ENCODE results near the gene TCF3.
"Not testable (repeated sequence)": the region's sequence is repeated elsewhere in the genome, so short reads cannot be mapped to it uniquely, and the experiment has no call there.

The TCF3 gene

DNA sequence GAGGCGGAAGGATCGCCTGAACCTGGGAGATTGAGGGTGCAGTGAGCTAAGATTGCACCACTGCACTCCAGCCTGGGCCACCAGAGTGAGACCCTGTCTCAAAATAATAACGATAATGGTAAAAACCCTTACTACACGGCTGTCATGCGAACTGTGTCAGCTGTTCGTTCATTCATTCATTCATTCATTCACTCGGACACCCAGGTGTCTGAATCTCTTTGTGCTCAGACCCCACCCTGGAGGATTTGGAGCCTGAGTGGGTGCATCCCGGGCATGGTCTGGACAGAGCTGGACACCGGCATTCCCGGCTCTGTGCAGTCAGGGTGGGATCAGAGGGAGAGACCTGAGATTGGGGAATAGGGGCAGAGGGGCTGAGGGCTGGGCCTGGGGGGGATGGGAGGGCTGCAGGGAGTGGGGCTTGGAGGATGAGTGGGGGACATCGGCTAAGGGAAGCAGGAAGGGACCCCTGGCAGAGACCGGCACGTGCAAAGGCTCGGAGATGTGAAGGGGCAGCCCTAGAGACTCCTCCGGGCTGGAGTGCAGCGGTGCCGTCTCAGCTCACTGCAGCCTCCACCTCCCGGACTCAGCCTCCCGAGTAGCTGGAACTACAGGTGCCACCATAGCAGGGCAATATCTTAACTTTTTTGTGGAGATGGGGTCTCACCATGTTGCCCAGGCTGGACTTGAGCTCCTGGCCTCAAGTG is 31.6 kb upstream of the TCF3 start:
- TF ChIP-seq JUND (IDR thresholded peaks at IDR 0.05; ENCODE audit: low read depth), result no peak
- in situ Hi-C loops (cut with HindIII; ENCODE audit: low pct_unique_long_range_greater_than_20kb, low sequenced_read_pairs), result no loop called here
- no peak for DNase-seq (ENCODE audit: low read depth in 1 of 2, low spot score in 1 of 2)

DNA sequence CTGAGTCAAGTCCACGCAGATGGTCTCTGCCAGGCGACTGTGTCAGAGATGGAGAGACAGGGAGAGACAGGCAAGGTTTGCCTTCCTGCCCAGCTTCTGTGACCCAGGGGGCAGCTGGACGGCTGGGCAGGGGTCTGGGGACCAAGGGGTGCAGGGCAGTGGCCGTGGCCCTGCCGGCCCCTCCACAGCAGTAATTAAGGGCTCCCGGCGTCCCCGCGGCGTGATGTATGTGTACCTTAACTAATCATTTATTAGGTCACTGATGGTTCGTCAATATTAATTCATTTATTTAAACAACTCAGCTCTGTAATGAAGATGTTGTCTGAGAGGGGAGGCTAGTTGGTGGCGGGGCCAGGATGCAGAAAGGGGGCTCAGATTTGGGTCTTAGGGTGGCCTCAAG is 28.6 kb upstream of the TCF3 start:
- no peak for DNase-seq (ENCODE audit: low read depth in 1 of 2, low spot score in 1 of 2)
- in situ Hi-C loops (cut with HindIII; ENCODE audit: low pct_unique_long_range_greater_than_20kb, low sequenced_read_pairs), result no loop called here
- TF ChIP-seq JUND (IDR thresholded peaks at IDR 0.05; ENCODE audit: low read depth), result no peak

DNA sequence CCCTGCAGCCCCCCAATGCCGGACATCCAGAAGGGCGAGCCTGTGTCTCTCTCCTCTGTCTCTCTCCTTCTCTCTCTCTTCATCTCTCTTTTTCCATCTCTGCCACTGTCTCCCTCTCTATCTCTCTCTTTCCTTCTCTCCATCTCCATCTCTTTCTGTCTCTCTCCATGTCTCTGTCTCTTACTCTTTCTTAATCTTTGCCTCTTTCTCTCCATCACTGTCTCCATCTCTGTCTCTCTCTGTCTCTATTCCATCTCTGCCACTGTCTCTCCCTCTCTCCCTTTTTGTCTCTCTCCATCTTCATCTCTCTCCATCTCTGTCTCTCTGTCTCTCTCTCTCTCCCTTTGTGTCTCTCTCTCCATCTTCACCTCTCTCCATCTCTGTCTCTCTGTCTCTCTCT is 25.7 kb upstream of the TCF3 start:
- no peak for DNase-seq (ENCODE audit: low read depth in 1 of 2, low spot score in 1 of 2)
- in situ Hi-C loops (cut with HindIII; ENCODE audit: low pct_unique_long_range_greater_than_20kb, low sequenced_read_pairs), result no loop called here
- no peak for TF ChIP-seq JUND (IDR thresholded peaks at IDR 0.05; ENCODE audit: low read depth)

DNA sequence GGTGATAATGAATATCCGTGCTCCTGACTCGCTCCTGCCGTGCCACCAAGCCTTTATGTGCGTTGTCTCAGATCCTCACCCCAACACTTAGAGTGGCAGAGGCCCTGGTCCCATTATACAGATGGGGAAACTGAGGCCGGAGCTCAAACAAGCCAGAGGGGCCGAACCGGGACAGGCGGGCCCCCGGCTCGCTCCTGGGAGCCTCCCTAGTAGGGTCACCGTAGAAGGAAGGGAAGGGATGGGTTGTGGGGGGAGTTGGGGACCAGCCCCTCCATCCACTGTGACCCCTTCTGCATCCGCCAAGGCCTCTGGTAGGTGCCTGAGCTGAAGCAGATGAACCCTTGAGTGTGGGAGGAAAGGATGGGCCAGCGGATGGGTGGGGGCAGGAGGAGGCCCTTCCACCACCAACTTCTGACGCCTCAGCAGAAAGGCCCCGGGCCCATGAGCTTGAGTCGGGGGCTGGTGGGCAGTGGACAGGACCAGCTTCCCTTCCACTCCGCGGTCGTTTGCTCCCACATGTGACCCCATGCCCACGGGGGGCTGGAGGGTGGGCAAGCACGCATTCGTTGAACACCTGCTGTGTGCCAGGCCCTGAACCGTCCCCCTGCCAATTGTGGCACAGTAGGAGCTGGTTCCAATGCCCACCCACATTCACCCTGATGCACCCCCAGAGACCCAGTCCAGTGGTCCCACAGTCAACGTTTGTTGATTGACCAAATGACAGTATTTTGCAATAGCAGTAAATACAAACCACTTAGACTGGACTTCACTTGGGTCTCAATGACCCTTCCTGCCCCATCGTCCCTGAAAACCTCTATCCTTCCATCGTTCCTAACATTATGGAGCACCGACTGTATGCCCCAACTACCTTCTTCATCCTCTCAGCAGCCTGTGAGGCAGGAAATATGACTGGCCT is 24.2 kb upstream of the TCF3 start:
- TF ChIP-seq JUND (IDR thresholded peaks at IDR 0.05; ENCODE audit: low read depth), result no peak
- DNase-seq (ENCODE audit: low read depth in 1 of 2, low spot score in 1 of 2), result no peak
- in situ Hi-C loops (cut with HindIII; ENCODE audit: low pct_unique_long_range_greater_than_20kb, low sequenced_read_pairs), result no loop called here

DNA sequence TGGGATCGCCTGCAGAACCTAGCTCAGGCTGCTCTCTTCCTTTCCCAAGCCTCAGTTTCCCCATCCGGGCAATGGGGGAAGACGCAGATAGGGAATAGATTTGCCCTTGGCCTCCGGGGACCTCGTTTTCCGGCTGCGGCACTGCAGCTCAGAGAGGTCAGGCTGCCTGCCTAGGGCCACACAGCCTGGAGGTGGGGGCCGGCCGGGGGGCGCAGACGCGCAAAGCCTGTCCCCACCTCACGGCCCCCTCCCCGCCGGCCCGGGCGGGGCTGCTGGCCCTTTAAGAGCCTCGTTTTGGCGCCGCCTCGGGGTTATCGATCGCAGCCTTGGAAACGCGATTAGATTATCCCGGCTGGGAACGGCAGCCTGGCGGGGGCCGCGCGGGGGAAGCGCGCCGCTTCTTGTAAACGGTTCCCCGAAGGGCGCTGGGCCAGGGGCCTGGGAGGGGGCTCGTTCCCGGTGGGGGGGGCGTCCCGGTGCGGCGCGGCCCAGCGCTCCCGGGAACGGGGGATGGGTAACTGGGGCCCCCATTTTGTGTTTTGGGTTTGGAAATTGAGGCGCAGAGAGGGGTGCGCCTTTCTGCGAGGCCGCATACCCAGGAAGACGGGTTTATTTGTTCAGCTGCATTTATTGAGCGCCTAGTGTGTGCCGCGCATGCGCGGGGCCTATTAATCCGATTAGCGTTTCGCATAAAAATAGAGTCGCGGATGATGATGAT is 23.4 kb upstream of the TCF3 start:
- DNase-seq (ENCODE audit: low read depth in 1 of 2, low spot score in 1 of 2), result no peak
- in situ Hi-C loops (cut with HindIII; ENCODE audit: low pct_unique_long_range_greater_than_20kb, low sequenced_read_pairs), result no loop called here
- TF ChIP-seq JUND (IDR thresholded peaks at IDR 0.05; ENCODE audit: low read depth), result no peak

DNA sequence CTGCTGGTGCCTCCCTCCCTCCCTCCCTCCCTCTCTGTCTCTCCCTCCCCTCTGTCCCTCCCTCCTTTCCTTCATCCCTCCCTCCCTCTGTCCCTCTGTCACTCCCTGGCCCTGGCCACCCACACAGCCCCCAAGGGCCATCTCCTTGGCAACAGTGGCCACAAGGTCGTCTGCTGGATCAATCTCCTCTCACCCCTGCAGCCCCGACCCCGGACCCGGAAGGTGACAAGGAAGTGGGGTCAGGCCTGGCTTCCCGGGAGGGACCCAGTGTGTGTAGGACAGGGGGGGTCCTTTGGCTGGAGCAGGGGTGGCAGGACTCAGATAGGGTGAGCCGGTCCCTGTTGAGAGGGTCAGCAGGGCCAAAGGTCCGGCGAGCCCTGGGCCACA is 21.9 kb upstream of the TCF3 start:
- in situ Hi-C loops (cut with HindIII; ENCODE audit: low pct_unique_long_range_greater_than_20kb, low sequenced_read_pairs), result no loop called here
- DNase-seq (ENCODE audit: low read depth in 1 of 2, low spot score in 1 of 2), result no peak
- no peak for TF ChIP-seq JUND (IDR thresholded peaks at IDR 0.05; ENCODE audit: low read depth)

DNA sequence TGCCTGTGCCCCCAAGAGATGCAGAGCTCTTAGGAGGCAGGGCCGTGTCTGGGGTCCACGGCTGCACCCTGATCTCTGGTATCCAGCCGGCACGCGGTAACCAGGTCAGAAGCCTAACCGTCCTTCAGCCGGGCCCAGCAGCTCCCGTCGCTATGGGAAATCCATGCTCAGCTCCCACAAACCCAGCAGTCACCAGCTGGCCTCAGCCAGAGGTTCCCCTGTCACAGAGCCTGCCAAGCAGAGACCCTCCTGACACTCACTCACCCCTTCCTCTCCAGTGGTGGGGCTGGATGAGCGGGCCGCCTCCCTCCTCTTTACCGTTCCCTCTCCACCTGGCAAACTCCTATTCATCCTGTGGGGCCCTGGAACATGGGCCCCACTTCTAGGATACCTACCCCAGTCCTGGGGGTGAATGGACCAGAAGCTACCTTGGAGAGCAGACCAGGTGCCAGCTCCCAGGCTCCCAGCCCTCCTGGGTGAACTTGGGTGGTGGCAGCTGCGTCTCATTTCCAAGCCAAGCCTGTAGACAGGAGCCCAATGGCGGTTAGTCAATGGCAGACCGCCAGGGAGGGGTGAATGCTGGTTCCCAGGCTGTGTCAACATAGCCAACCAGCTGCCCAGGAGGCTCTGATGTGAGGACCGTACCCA is 21.4 kb upstream of the TCF3 start:
- DNase-seq (ENCODE audit: low read depth in 1 of 2, low spot score in 1 of 2), result no peak
- in situ Hi-C loops (cut with HindIII; ENCODE audit: low pct_unique_long_range_greater_than_20kb, low sequenced_read_pairs), result no loop called here
- TF ChIP-seq JUND (IDR thresholded peaks at IDR 0.05; ENCODE audit: low read depth), result no peak

DNA sequence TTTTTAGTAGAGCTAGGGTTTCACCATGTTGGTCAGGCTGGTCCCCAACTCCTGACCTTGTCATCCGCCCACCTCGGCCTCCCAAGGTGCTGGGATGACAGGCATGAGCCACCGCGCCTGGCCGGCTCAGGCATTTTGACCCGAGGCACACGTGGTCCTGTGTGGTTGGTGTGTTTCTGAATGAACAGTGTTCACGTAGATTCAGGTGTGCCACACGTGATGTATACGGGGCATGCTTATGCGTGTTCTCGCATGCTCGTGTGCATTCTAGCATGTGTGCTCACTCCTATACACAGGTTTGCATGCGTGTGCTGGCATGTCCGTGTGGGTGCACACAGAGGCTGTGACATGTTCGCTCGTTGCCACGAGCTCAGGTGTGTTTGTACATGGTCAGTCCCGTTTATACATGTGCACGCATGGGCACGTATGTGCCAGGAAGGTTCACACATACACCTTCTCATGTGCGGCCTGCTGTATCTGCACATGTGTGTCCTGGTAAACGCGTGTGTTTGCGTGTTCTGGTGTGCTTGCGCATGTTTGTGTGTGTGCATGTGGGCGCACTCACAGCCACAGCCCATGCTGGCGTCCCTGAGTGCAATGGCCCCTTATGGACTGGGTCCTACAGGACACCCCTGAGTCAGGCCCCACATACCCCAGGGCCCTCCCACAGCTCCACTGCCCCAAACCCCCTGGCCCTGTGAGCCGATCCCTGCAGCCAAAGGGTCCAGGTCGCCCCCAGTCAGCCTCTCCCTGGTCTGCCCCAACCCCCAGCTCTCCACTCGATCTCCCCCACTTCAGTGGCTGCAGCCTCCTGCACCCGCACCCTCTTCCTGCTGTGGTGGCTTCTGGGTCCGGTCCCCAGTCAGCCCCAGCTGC is 20.6 kb upstream of the TCF3 start:
- DNase-seq (ENCODE audit: low read depth in 1 of 2, low spot score in 1 of 2), result no peak
- in situ Hi-C loops (cut with HindIII; ENCODE audit: low pct_unique_long_range_greater_than_20kb, low sequenced_read_pairs), result no loop called here
- TF ChIP-seq JUND (IDR thresholded peaks at IDR 0.05; ENCODE audit: low read depth), result no peak

DNA sequence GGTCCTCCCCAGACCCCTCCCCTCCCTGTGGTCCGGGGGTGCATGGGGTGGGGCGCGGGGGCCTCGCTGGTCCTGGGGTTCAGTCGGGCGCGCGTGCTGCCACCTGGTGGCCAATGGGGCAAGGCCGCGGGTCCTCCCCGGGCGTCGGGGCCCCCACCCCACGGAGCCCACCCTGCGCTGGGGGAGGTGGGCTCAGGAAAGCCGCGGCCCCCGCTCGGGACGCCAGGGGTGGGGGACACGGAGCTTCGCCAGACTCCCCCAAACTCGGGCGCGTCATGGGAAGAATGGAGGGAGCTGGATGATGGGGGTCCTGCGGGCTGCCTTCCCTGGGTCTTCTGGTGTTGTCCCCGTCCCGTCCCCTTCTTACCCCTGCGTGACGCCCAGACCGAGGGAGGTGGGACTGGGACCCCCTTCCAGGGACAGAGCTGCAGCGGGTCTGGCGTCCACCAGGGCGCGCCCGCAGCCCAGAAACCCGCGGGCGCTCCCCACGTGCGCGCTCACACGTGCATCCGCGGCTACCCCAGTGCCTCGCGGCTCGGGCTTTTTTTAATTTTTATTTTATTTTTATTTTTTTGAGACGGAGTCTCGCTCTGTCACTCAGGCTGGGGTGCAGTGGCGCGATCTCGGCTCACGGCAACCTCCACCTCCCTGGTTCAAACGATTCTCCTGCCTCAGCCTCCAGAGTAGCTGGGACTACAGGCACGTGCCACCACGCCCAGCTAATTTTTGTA is 19.8 kb upstream of the TCF3 start:
- TF ChIP-seq JUND (IDR thresholded peaks at IDR 0.05; ENCODE audit: low read depth), result no peak
- peak; percentile 32 to 45 for DNase-seq (ENCODE audit: low read depth in 1 of 2, low spot score in 1 of 2)
- in situ Hi-C loops (cut with HindIII; ENCODE audit: low pct_unique_long_range_greater_than_20kb, low sequenced_read_pairs), result no loop called here

DNA sequence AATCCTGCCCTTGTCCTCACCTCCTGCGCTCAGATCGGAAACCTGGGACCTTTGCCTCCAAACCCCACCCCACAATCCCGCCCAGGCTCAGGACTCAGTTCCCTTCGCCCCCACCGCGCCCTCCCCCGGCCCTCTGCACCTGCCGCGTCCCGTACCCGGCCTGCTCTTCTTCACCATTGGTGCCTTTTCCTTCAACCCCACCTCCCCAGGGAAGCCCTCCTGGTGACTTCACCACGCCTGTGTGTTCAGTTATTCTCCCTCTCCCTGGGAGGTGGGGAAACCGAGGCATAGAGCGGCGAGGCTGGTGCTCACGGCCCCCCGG is 19.3 kb upstream of the TCF3 start:
- in situ Hi-C loops (cut with HindIII; ENCODE audit: low pct_unique_long_range_greater_than_20kb, low sequenced_read_pairs), result no loop called here
- no peak for DNase-seq (ENCODE audit: low read depth in 1 of 2, low spot score in 1 of 2)
- TF ChIP-seq JUND (IDR thresholded peaks at IDR 0.05; ENCODE audit: low read depth), result no peak

DNA sequence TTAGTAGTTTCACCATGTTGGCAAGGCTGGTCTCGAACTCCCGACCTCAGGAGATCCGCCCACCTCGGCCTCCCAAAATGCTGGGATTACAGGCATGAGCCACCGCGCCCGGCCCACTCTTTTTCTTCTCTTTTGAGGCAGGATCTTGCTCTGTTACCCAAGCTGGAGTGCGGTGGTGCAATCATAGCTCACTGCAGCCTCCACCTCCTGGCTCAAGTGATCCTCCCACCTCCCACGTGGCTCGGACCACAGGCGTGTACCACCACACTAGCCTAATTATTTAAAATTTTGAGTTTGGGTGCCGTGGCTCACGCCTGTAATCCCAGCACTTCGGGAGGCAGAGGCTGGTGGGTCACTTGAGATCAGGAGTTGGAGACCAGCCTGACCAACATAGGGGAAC is 18.3 kb upstream of the TCF3 start:
- in situ Hi-C loops (cut with HindIII; ENCODE audit: low pct_unique_long_range_greater_than_20kb, low sequenced_read_pairs); DNase-seq (ENCODE audit: low read depth in 1 of 2, low spot score in 1 of 2): not testable (repeated sequence)

Measured in T47D (cell line).